H1 (cell line): ENCODE data around the gene NEUROD6. TPM values are rescaled to one million over a fixed set of nuclear protein-coding genes. Genes with fewer than 3 reads are reported as not detected.

ENCODE experiments used
- ATF3 ChIP-seq: IDR thresholded peaks from 2 replicates; pipeline ENCODE4 v1.6.1; 2011; ENCODE audit warnings: low read depth, mild to moderate bottlenecking, low read length; ENCODE audit not compliant: insufficient read depth
- polyA plus RNA-seq, 7 experiments: library from polyadenylated mRNA; depleted of rRNA in 3 of 7; stranded (reverse) in 5 of 7; unstranded in 2 of 7; fragments of >200 nt in 5 of 7; fragments of 200-250 nt in 2 of 7; gene quantifications; 1 replicate in 5 of 7; 2 replicates in 1 of 7; 4 replicates in 1 of 7; pipeline versions ENCODE4 v1.2.1 to v1.2.3, GENCODE V29; 2011 to 2013; ENCODE audit warnings: missing spikeins in 2 of 7, mixed read lengths in 2 of 7
- total RNA-seq: library from RNA; stranded (reverse); fragmentation: NEBNext Ultra II Directional; extraction: Animal tissue kit (Norgen Biotek cat#: 25700); gene quantifications from 2 replicates; pipeline ENCODE4 v1.2.1, GENCODE V29; 2021

Gene NEUROD6
- total and polyA plus RNA-seq, 2 of the 8 experiments (the other 6 are each of a cell fraction or from before 2014, with no cell fraction given), result not detected

GRCh38 chr7:31302356-31302755 lies 38.2 kb downstream of the NEUROD6 start (continued):
- TF ChIP-seq ATF3, result no peak
- TF ChIP-seq, all 59 proteins: peak for 0
